SIG-M5 treated with dmso at 0.1 percent for 504 hours (cell line): ENCODE data around the gene TK1.

Experiments
- DNase-seq: peaks from one replicate; lab custom pipeline; 2025; ENCODE audit not compliant: unreplicated experiment; lab: John Stamatoyannopoulos, UW

TK1 gene

DNA sequence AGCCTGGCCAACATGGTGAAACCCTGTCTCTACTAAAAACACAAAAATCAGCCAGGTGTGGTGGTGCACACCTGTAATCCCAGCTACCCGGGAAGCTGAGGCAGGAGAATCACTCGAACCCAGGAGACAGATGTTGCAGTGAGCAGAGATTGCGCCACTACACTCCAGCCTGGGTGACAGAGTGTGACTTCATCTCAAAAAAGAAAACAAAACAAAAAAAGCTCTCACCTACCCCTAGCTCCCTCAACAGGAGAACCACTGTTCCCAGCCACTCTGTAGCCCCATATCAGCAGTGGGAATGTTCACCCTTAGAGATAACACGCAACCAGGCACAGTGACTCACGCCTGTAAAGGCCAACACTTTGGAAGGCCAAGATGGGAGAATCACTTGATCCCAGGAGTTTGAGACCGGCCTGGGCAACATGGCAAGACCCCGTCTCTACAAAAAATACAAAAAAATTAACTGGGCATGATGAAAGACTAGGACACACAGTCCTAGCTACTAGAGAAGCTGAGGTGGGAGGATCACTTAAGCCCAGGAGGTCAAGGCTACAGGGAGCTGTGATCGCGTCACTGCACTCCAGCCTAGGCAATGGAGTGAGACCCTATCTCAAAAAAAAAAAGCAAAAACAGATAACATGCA, 50.9 kb downstream of the TK1 start:
- no peak for DNase-seq

DNA sequence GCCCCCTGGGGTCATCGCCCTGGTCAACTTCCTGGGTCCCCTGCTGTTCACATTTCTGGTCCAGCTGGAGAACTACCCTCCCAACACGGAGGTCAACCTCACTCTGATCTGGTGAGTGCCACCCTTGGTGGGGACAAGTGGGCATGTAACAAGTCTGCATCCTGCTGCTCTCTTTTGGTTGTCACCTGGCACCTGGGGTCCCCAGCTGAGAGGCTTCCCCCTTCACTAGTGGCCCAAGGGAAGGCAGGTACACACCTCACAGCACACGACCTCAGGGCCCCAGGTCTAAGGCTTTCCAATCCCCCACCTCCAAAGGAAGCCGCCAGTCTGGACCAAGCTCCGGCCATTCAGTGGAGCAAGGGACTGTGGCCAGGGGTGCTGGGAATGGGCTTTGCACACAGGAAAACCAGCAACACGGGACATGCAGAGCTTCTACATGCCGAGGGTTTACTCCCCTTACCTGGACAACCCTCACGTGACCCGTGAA, 51.9 kb downstream of the TK1 start:
- DNase-seq = no peak

DNA sequence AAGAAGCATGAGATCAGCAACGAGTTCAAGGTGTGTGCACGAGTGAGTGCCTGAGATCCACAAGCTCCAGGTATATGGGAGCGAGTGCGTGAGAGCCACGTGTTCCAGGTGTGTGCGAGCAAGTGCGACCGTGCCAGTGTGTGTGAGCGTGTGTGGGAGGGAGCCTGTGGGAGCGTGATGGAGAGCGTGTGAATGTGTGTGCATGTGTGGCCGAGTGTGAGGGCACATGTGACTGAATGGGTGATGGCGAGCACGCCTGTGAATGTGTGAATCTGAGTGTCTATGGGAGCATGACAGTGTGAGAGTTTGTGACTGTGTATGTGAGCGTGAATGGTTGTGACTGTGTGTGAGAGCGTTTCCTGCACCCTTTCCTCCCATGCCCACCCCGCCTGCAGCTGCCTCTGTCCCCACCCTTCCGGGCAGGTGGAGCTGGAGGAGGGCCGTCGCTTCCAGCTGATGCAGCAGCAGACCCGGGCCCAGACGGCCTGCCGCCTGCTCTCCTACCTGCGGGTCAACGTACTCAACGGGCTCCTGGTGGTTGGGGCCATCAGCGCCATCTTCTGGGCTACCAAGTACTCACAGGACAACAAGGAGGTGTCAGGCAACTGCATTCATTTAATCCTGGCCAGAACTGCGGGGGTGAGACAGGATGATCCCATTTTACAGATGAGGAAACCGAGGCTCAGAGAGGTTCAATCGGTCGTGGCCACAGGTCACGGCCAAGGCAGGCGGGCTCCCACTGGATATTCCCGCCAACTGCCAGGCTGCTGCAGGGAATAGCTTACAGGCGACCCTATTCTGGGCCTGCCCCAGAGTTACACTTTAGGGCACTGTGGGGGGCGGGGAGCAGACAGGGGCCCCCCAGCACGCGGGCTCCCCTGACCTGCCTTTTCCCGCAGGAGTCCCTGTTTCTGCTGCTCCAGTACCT, 52.6 kb downstream of the TK1 start:
- peak; percentile 56 for DNase-seq

DNA sequence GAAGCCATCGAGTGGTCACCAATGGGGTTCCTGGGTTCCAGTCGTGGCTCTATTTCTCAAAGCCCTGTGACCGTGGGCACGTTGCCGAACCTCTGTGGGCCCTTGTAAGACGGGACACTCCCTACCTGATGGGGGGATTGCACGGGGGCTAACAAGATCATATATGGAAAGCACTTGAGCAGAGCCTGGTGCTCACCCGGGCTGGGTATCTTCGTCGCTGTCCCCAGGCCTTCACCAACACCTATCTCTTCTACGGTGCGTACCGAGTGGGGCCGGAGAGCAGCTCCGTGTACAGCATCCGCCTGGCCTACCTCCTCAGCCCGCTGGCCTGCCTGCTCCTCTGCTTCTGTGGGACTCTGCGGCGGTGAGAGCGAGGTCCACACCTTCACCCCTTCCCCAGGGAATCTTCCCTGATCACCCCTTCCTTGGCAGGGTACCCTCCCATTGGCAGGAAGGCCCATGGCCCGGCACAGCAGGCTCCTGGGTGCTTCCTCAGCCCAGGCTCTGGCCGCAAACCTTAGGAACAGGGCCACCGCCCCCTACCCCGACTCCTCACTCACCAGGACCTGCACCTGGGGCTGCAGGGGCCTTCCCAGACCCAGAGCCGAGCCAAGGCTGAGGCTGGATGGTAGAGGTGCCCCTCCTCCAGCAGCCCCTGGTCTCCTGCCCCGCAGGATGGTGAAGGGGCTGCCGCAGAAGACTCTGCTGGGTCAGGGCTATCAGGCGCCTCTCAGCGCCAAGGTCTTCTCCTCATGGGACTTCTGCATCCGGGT, 53.5 kb downstream of the TK1 start:
- DNase-seq = no peak

DNA sequence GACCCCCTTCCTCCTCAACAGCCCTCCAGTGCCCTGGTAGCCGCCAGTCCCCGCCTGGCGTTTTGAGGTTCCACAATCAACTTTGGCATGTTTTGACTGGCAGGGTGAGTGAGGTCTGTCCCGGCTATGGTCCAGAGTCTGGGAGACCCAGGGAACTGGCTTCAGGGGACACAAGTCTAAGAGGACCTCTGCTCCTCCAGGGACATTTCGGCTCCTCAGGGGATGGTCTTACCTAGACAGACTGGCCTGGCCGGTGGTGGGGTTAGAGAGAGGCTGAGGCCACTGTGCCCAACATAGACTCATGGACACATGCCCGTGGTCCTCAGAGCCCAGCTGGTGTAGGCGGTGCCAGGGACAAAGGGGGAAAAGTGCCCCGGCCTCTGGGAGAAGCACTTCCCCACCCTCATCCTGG, 54.1 kb downstream of the TK1 start:
- no peak for DNase-seq

DNA sequence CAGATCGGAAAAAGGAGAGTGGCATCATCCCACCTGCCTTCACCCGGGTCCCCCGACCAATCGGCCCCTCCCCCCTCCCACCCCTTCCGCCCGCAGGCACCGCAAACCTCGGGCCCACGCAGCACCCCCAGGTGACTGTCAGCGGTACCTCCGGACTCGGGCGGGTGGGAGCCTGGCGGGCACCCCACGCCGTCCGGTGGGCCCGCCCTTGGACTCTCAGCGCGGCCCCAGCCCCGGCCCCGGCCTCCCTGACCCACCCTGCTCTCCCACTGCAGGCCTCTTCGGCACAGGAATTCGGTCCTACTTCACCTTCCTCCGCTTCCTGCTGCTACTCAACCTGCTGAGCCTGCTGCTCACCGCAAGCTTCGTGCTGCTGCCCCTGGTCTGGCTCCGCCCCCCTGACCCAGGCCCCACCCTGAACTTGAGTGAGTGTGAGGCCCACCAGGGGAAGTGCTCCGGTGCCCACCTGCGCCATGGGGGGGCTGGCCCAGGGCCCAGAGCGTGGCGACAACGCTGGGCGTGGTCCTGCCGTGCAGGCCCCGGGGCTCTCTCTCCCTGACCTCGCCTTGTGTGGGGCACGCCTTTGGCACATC, 54.7 kb downstream of the TK1 start:
- peak; percentile 34 for DNase-seq

DNA sequence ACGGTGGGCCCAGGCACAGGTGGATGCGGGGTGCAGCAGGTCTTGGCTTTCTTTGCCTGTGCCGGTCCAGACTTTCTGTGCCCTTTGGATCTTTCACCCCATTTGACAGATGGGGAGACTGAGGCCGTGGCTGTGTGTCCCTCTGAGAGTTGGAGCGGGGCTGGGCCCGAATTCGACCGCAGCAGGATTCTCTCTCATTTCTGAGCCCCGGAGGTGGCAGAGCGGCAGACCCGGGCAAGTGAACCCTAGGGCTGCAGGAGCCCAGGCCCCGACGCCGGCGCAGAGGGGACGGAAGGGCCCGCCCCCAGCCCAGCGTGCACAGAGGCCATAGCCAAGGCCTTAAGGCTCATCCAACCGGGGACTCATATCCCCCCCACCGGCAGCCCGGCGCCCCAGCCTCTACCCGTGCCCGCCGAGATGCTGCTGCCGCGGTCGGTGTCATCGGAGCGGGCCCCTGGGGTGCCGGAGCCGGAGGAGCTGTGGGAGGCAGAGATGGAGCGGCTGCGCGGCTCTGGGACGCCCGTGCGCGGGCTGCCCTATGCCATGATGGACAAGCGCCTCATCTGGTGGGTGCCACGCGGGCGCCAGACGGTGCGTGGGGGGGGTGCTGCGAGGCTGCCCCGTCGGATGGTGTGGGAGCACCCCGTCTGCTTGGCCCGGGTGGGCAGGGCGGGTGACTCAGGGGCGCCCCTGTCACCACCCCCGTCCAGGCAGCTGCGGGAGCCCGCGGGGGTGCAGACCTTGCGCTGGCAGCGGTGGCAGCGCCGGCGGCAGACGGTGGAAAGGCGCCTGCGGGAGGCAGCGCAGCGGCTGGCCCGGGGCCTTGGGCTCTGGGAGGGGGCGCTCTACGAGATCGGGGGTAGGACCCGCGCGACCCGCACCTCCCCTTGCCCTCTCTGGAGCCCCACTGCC, 55.4 kb downstream of the TK1 start:
- DNase-seq = no peak

DNA sequence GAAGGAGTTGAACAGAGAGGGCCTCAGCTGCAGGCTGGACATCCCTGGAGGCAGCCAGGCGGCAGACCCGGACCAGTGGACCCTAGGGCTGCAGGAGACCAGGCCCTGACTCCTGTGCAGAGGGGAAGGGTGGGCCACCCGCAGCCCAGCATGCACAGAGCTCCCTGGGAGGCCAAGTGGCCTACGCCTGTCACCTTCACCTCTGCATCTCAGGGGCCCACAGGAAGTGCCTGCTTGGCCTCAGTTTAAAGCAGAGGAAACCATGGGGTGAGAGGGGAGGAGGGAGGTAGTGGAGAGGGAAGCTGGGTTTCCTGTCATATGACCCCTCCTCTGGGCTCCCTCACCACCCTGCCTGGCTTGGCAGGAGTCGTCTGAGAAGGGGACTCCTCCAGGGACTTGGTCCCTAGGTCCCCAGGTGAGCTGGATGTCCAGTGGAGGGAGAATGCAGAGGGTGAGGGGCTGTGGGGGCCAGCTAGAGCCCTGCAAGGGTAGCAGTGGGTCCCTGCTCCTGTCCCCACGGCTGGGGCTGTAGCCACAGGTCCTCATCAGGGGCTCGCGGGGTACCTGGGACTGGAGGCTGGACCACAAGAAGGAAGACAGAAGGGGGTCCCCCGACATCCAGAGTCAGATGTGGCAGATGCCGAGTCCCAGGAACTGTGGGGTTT, 56.3 kb downstream of the TK1 start, which contains the start of gene TMC8:
Gene TMC8, plus strand, starts transcription at position 335 of the 665 bp plus-strand sequence. CDS start 818 bp downstream, outside the sequence.
- DNase-seq = peak; percentile 82

DNA sequence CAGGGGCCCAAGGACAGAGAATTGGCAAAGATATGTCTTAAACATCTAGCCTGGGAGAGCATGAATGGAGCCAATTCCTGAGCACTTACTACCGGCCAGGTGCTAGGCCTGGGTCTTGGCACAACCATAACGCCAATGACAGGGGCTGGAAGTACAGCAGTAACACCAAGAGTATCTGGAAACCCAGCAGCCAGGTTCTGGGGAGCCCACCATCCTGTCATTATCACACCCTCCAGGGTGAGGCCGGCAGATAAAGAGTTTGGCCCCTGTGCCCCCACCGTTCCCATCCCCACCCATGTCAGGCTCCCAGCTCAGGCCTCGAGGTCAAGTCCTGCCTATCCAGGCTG, 56.8 kb downstream of the TK1 start:
- no peak for DNase-seq

DNA sequence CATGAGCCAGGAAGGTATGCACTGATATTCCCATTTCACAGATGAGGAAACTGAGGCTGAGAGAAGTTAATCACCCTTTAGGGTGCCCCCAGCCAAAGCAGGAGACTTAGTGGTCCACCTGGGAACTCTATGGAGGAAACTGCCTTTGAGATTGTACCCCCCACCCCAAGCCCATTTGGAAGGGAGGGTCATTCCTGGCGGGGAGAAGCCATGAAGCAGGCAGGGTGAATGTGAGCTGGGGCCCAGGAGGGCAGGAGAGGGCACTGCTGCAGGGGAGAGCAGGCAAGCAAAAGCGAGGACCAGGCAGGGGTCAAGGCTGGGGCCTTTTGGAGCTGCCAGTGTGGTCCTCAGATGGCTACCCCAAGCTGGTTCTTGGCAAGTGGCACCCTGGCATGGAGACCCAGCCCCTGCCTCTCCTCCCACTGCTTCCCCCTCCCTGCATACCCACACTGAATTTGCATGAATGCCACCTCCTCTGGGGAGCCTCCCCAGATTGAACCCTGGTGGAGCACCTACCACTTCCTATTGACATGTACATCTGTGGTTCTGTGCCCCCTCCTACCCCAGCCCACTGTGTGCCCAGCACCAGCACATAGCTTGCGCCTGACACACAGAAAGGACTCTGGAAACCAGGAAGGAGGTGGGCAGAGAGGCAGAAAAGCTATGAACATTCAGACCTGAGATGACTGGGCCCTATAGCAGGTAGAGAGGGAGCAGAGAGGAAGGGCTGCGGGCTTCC, 57.3 kb downstream of the TK1 start:
- no peak for DNase-seq

DNA sequence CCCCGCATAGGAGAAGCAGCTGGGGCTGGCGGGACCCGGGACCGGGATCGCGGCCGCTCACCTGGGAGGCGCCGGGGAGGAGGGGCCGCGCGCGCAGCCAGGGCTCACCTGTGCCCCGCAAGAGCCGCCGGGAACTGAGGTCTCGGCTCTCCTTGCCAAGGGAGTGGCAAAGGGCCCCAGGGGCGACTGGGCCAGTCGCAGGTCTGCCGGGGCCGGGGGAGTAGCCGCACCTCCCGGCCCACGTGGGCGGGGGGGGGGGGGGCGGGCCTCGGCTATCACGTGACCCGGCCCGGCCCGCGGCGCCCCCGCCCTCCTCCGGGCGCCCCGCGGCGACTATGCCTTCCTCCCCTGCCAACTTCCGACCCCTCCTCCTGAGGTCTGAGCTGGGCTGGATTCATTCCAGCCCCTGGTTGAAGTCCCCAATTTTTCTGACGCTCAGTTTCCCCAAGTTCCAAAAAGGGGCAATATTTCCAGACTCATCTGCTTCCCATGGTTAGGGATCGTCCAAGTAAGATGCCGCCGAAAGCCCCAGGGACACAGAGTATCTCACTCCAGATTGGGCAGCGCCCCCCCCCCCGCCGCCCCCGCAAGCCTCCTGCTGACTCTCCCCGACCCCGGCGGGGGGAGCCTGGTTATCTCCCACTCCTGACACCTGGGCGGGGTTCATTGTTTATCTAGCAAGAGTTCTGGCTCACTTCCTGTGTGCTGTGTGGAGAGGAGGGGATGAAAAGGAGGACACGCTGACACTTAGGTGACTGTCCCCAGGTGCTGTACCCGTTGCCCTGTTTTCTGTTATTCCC, 58.1 kb downstream of the TK1 start, which contains the start of gene TMC6:
Gene TMC6, minus strand, starts transcription at position 205 of the 800 bp plus-strand sequence. CDS start 1,923 bp downstream, outside the sequence.
- peak; percentile 65 for DNase-seq

DNA sequence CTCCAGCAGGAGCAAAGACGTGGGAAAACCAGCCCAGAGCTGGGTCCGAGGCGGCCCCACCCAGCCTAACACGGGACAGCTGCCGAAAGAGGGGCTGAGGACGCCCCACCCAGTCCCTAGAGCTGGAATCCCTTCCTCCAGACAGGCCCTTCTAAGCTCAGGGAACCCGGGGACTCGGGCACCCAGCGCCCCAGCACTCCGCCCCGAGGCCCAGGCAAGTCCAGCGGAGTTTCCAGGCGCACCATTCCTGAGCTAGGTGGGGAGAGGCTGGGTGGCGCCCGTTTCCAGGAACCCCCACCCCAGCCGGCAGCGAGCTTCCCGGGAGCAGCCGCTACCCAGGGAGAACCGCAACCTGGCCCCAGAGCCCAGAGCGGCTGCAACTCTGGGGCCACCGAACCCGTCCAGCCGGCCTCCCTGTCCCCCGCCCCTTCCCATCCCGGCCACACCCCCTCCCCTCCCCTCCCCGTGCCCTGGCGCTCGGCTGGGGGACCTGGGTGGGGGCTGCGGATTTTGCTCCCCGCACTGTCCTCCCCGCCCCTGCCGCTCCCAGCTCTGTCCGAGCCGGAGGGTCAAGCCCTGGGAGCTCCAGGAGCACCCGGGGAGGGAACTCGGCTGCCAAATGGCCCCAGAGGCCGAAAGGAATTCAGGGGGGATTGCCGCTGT, 58.8 kb downstream of the TK1 start:
- DNase-seq = no peak

DNA sequence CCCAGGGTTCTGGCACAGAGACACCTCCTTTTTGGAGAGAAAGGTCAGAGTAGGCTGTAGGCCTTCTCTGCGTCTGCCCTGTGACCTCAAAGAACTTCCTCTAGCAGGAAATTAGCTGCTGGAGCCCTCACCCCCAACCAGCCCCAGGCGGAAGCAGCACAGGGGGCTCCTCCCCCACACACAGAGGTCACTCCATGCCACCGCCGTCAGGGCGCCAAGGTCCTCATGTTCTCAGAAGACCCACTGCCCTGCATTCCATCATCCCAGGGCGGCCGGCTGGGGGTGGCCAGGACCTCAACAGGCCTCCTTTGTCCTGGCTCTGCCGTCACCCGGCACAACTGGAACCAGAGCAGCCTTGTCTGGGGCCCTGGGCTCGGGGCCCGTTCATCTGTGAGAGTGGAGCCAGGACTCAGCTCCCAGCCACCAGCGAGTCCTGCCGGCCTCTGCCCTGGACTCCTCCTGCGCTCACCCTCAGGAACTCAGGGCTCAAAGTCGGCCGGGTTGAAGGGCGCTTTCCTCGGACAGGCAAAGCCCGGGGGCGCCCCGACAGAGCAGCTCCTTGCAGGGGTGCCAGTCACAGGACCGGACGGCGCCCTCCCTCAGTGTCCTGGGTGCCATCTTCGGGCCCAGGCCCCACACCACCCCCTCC, 59.5 kb downstream of the TK1 start:
- peak; percentile 74 for DNase-seq

DNA sequence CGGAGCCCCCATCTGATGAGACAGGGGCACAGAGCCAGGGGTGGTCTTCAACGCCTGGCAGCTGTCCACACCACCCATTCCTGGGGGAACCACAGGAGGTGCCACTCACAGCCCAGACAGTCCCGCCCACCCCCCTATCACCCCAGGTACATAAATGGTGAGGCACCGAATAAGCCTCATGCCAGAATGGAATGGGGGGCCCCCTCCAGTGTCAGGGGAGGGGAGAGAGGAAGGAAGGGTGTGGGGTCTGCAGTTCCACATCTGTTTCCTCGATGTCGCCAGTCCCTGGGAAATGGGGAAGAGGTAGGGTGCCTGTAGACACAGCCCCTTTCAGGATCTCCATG, 60.0 kb downstream of the TK1 start:
- no peak for DNase-seq

DNA sequence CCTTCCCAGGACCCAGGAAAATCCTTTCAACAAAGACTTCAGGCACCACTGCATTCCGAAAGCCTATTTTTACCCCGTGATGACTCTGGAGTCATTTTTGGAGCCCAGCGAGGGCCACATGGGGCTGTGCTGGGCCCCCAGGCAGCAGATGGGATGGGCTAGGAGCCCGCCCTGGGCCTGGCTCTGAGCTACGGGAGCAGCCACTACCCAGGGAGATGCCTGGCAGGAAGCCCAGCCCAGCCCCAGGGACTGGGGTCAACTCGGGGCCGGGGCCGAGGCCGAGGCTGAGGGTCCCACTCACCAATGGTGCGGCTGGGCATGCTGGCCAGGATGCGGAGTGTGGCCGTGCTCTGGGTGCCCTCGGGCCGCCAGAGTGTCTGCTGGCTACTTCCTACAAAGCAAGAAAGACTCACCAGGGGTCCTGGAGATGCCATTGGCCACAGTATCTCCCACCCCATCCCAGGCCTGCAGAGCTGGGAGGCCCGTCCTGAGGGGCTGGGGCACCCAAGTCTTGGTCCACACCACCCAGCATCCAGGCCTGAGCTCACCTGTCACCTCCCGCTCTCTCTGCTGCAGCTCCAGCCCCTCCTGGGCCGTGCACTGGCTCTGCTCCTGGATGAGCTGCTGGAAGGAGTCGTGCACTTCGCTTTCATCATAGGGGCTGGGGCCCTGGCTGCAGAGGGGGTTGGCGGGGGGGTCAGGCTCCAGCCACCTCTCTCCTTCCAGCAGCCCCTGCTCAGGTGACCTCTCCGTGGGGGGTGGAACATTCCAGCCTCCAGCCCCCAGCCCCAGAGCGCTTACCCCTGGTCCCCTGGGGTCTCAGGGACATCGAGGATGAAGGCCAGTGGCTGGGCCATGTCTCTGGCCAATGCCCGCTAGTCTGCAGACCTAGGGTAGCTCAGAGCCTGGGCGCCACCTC, 60.6 kb downstream of the TK1 start:
- DNase-seq = no peak
